Gastrocnemius medialis (tissue), 4 donors: ENCODE results near the gene SLC1A2.

Experiments used
- CTCF ChIP-seq, 5 experiments: fragments of 450-650 bp in 3 of 5; fragments of 200-600 bp in 2 of 5; sonication (generic) in 2 of 5; IDR thresholded peaks in 4 of 5; conservative IDR thresholded peaks in 1 of 5; 1 replicate in 4 of 5; 2 replicates in 1 of 5; pipeline ENCODE4 v1.5.1; 2016 to 2019; ENCODE audit warnings: antibody characterized with exemption in 5 of 5, mild to moderate bottlenecking in 3 of 5, moderate library complexity in 3 of 5
- POLR2A ChIP-seq, 2 donors: fragments of 450-650 bp; IDR thresholded peaks; one replicate each; pipeline ENCODE4 v1.6.1; 2017; ENCODE audit warnings: antibody characterized with exemption in 2 of 2, mild to moderate bottlenecking in 2 of 2, moderate library complexity in 2 of 2

DNA sequence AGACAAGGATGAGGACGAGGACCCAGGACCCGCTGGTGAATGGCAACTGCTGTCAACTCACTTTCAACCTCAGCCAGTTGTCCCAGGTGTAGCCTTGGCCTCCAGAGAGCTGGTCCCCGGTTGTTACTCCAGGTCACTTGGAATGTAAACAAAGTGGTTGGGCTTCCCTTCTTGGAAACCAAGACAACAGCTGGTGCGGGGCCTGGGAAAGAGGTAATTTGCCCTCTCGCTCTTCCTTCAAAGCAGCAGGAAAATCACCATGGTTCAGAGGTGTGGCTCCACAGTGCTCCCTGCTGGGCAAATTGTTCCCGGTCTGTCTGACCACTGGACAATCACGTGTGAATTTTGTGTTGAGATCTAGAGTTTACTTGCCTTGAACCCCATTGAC lies 15.0 kb downstream of the SLC1A2 start:
- TF ChIP-seq CTCF (IDR thresholded peaks at IDR 0.05 in 4 of 5, conservative IDR thresholded peaks at IDR 0.05 in 1 of 5) (peak in 1 of 5 experiments; percentile 24), POLR2A (IDR thresholded peaks at IDR 0.05) (no peak)
